Activated CD4-positive, alpha-beta T cell treated with anti-CD3 and anti-CD28 coated beads, Interleukin-2, amount 10 ng/mL, durations not matched to agents 7 days and 5 days (primary cell): ENCODE results near the gene CMTM2. TPM values are rescaled to one million over a fixed set of nuclear protein-coding genes. Genes with fewer than 3 reads are reported as not detected.
A peak's percentile ranks its signal among the peaks of the same experiment; 100 is the strongest.

Source experiments
- CTCF ChIA-PET: fragments of 350-600 bp; sonication (Branson Sonifier 250); formaldehyde crosslinking; loops from one replicate; lab custom pipeline; 2021; ENCODE audit warnings: antibody characterized with exemption; lab: Charles Lee
- POLR2A ChIA-PET: fragments of 350-600 bp; sonication (Branson Sonifier 250); formaldehyde crosslinking; loops from one replicate; lab custom pipeline; 2021; ENCODE audit warnings: antibody characterized with exemption; lab: Charles Lee
- DNase-seq: peaks from one replicate; pipeline ENCODE4 v3.0.0-alpha.2; 2020
- H3K27ac Mint-ChIP-seq: one replicate; pipeline ENCODE4 v1.8.0; 2021; ENCODE audit warnings: mild to moderate bottlenecking, moderate library complexity, mixed read lengths
- H3K27me3 Mint-ChIP-seq: one replicate; pipeline ENCODE4 v1.8.0; 2021; ENCODE audit warnings: mixed read lengths
- H3K36me3 Mint-ChIP-seq: one replicate; pipeline ENCODE4 v1.8.0; 2021; ENCODE audit warnings: low read depth, mixed read lengths
- H3K4me1 Mint-ChIP-seq: one replicate; pipeline ENCODE4 v1.8.0; 2021; ENCODE audit warnings: mixed read lengths
- H3K4me3 Mint-ChIP-seq: one replicate; pipeline ENCODE4 v1.8.0; 2021; ENCODE audit warnings: mild to moderate bottlenecking, moderate library complexity, mixed read lengths
- H3K9me3 Mint-ChIP-seq: one replicate; pipeline ENCODE4 v1.8.0; 2021; ENCODE audit warnings: mixed read lengths
- total RNA-seq, 2 experiments: library from RNA; stranded (reverse); gene quantifications; one replicate each; pipeline ENCODE4 v1.2.3, GENCODE V29; 2021

Gene CMTM2
- total RNA-seq, 2 experiments from 2014 or later, result 0.73 to 0.97 TPM

DNA sequence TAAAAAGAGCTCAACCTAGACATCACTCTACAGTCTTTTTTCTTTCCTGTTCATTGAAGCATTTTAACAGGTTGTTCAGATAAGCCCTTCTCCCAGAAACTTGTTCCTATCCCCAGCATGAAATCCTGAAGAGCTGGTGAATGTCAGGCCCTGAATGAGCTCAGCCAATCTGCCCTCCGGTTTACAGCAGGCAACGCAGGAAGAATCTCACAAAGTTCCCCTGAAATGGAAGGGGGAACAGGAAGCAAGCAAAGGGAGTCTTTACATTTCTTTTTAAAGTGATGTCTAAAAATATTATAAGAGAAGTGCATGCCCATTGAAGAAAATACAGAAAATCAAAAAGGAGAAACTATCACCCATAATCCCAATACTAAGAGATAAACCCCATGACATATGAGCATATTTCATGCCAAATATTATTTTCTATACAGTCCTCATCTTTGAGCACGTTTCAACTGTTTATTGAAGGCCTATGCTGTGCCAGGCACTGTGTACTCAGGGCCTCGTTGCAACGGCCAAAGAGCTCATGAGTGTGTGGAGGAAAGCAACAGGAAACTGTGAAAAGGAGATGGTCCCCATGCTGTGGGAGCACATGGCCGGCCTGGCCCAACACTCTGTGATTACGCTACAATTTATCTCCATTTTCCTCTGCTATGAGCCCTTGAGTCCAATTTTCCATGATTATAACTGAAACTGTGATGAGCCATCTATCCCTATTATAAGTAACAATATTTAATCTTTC lies 35.1 kb upstream of the CMTM2 start:
- DNase-seq, result no peak
- no peak overlapping the region for H3K27ac Mint-ChIP-seq
- H3K27me3 Mint-ChIP-seq, result no peaks in the 10 kb centered on the region
- H3K4me3 Mint-ChIP-seq, result no peak overlapping the region
- CTCF ChIA-PET, result interaction anchor here (0.9 to 1.4 kb wide), 2 partner anchors 11 to 13 kb away, joined by 3 to 4 read pairs; no protein-coding TSS in a partner anchor
- no peaks in the 10 kb centered on the region for H3K36me3 Mint-ChIP-seq
- POLR2A ChIA-PET, result no interaction called here
- no peaks in the 10 kb centered on the region for H3K9me3 Mint-ChIP-seq
- H3K4me1 Mint-ChIP-seq, result peaks cover 47% of the 10 kb centered on the region

DNA sequence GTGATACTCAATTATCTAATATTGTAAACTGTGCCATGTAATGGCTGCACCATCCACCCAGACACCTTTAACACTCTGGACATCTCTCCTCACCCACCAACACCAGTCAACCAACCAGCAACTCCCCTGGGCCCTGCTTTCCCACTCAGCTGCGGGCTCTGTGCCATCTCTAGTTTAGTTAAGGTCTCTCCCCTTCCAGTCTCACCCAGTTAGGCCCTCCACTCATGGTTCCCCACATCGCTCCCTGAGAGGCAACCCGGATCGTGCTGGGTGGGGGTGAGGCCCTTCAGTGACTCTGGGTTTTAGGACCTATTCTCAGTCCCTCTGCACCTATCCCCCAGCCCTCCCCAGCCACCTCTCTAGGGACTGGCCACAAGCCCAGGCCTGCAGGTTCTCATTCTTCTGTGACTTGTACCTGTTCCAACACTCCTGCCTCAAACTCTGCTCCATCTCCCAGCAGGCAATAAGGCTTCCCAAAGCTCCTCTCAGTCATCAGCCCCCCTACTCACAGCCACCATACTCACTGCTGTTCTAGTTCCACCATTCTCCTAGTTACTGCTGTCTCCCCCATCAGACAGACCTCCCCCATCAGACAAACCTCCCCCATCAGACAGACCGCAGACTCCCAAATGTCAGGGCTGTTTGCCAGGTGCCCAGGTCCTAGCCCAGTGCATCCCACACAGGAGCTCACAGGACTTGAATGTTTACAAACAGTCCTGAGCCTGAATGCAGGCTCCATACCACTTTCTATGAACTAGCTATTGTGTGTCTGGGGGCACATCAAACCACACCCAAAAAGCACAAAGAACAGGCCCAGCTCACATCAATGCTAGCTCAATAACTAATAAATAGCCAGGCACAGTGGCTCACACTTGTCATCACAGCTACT lies 31.9 kb upstream of the CMTM2 start:
- Mint-ChIP-seq H3K27ac (peak overlapping the region; percentile 19), H3K9me3 (no peaks in the 10 kb centered on the region), H3K4me1 (peaks cover 54% of the 10 kb centered on the region), H3K36me3 (peaks cover under 1% of the 10 kb centered on the region), H3K4me3 (no peak overlapping the region), H3K27me3 (no peaks in the 10 kb centered on the region)
- DNase-seq, result no peak
- ChIA-PET CTCF (interaction anchor here (0.8 to 2.9 kb wide), 6 partner anchors 8 to 32 kb away, joined by 3 to 11 read pairs (median 5); partner anchors contain the start of gene CMTM2), POLR2A (interaction anchor here (0.7 kb wide), 1 partner anchor 1544 kb away, joined by 8 read pairs; no protein-coding TSS in a partner anchor)

DNA sequence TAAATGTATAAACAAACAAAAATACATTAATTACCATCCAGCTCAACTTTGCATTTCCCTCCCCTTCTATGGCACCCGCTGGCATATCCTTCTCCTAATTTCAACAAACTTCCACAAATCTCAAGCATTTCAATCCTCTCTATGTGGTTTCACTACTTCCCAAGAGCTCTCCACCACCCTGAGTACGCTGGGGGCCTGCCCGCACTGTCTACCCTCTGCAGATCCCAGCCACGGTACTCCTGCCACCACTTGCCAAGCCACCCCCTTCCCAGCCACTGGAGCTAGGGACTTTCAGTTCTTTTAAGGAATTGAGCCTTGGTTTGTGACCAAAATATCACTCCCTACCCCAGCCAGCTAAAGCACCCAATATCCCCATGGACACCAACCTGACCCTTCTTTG lies 31.2 kb upstream of the CMTM2 start:
- ChIA-PET CTCF (interaction anchor here (0.5 to 2.9 kb wide), 8 partner anchors 9 to 69 kb away, joined by 3 to 11 read pairs (median 4); partner anchors contain the start of gene CMTM2), POLR2A (no interaction called here)
- Mint-ChIP-seq H3K4me1 (peaks cover 60% of the 10 kb centered on the region), H3K36me3 (peaks cover 6% of the 10 kb centered on the region), H3K27me3 (no peaks in the 10 kb centered on the region), H3K9me3 (no peaks in the 10 kb centered on the region), H3K4me3 (no peak overlapping the region), H3K27ac (peak overlapping the region; percentile 7)
- DNase-seq, result no peak

DNA sequence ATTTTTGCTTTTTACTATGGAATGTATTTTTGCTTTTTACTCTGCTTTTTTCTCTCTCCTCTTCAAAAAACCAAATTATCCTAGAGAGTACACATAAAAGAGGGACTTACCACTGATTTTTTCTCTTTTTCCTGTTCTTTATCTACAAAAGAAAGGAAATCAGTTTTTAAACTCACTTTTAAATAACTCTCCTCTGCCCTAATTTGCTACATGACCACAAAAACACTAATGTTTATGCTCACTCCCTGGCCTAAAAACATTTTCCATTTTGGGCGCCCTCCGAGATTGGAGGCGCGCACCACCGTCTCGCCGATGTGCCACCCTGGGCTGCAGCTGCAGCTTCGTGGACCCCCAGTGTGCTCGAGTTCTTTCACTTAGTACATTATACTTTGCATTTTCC lies 30.4 kb upstream of the CMTM2 start:
- no peak for DNase-seq
- no peaks in the 10 kb centered on the region for H3K9me3 Mint-ChIP-seq
- H3K4me1 Mint-ChIP-seq, result peaks cover 67% of the 10 kb centered on the region
- peak overlapping the region; percentile 67 for H3K4me3 Mint-ChIP-seq
- H3K27me3 Mint-ChIP-seq, result no peaks in the 10 kb centered on the region
- H3K36me3 Mint-ChIP-seq, result peaks cover 14% of the 10 kb centered on the region
- CTCF ChIA-PET, result interaction anchor here (1.3 to 2.3 kb wide), 3 partner anchors 13 to 31 kb away, joined by 5 to 11 read pairs (median 6); partner anchors contain the start of gene CMTM2
- POLR2A ChIA-PET, result no interaction called here
- H3K27ac Mint-ChIP-seq, result peak overlapping the region; percentile 87

DNA sequence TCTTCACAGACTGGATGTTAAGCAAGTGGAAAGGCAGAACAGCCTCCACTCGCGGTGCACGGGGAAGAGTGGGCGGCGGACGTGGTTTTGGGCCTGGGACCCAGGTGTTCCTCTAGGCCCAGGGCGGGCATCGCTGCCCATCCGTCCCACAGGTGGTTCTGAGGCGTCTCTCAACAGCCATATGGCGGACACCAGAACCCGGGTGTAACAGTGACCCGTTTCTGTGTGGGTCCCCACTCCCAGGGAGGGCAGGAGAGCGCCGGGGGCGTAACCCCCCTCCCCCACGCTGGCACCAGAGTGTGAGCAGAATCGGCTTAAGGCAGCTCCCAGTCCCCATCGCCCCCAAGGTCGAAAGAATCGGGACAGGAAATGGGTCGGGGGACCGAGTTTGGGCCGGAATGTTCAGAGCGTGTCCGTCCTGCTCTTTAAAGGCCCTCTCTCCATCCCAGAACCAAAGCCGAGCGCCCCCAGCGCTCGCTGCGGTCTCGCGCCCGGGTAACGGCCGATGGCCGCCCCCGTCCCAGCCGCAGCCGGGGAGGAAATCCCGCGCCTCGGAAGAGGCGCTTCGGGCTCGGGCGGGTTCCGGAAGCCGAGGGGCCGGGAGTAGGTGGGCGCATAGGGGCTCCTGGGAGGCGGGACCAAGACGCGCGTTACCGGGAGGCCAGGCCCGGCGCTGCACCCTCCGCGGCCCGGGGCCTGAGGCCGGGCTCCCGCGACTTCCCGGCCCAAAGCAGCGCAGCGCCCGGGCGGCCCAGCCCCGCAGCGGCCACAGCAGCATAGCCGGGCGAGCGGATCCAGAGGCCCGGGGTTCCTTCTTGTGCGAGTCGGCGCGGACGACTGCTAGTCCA lies 29.8 kb upstream of the CMTM2 start, which contains the start of gene TK2:
Gene TK2 (minus strand): TSS at position 839 of the 848 bp plus-strand sequence. CDS start 61 bp downstream, at position 778.
- peak within 1 kb of the TSS; percentile 96 for H3K4me3 Mint-ChIP-seq
- H3K9me3 Mint-ChIP-seq, result no peaks in the 10 kb centered on the region
- POLR2A ChIA-PET, result no interaction called here
- H3K4me1 Mint-ChIP-seq, result peaks cover 71% of the 10 kb centered on the region
- CTCF ChIA-PET, result interaction anchor here (2.0 to 3.9 kb wide), 3 partner anchors 8 to 26 kb away, joined by 5 to 29 read pairs (median 13); no protein-coding TSS in a partner anchor
- no peaks in the 10 kb centered on the region for H3K27me3 Mint-ChIP-seq
- peak; percentile 47 for DNase-seq
- H3K36me3 Mint-ChIP-seq, result peaks cover 20% of the 10 kb centered on the region
- H3K27ac Mint-ChIP-seq, result peak within 1 kb of the TSS; percentile 95

- Mint-ChIP-seq H3K9me3 (no peaks in the 10 kb centered on the region), H3K27me3 (no peaks in the 10 kb centered on the region), H3K27ac (peak overlapping the region; percentile 95), H3K4me1 (peaks cover 79% of the 10 kb centered on the region), H3K4me3 (peak overlapping the region; percentile 96), H3K36me3 (peaks cover 36% of the 10 kb centered on the region)
- peak; percentile 66 for DNase-seq
- ChIA-PET CTCF (interaction anchor here (0.6 to 3.9 kb wide), 18 partner anchors 9 to 144 kb away, joined by 3 to 29 read pairs (median 4); partner anchors contain the start of gene CMTM3), POLR2A (interaction anchor here (0.7 to 1.0 kb wide), 3 partner anchors 12 to 1174 kb away, joined by 3 to 4 read pairs (median 3); no protein-coding TSS in a partner anchor)
These were observed 27.9 kb upstream of the CMTM2 start for GRCh38 chr16:66551348-66551759.

DNA sequence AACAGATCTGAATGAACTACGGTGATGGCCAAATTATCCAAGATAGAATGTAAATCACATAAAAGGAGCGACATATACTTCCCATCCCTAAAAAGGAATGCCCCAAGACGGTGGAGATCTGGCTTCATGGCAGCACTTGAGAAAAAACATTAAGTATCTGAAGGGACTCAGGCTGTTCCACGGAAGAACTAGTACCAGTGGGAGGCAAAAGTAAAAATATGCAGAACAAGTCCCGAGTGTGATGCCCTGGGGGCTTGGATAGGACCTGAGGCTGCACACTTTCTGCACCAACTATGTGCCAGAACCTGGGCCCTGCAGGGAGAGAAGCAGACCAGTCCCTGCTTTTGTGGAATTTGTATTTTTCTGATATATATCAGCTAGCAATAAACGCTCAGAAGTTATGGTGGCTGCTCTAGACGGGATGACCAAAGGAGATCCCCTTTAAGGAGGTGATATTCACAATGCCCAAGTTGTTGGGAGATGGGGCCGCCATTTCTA lies 27.4 kb upstream of the CMTM2 start:
- Mint-ChIP-seq H3K4me1 (peaks cover 79% of the 10 kb centered on the region), H3K9me3 (no peaks in the 10 kb centered on the region), H3K27me3 (no peaks in the 10 kb centered on the region), H3K4me3 (peak overlapping the region; percentile 96), H3K27ac (peak overlapping the region; percentile 95), H3K36me3 (peaks cover 37% of the 10 kb centered on the region)
- DNase-seq, result no peak
- ChIA-PET POLR2A (interaction anchor here (0.7 to 1.0 kb wide), 3 partner anchors 12 to 53 kb away, joined by 3 to 7 read pairs (median 4); partner anchors contain the start of gene CMTM3), CTCF (interaction anchor here (0.6 to 3.9 kb wide), 16 partner anchors 10 to 101 kb away, joined by 3 to 29 read pairs (median 4); partner anchors contain the start of gene CMTM3)

DNA sequence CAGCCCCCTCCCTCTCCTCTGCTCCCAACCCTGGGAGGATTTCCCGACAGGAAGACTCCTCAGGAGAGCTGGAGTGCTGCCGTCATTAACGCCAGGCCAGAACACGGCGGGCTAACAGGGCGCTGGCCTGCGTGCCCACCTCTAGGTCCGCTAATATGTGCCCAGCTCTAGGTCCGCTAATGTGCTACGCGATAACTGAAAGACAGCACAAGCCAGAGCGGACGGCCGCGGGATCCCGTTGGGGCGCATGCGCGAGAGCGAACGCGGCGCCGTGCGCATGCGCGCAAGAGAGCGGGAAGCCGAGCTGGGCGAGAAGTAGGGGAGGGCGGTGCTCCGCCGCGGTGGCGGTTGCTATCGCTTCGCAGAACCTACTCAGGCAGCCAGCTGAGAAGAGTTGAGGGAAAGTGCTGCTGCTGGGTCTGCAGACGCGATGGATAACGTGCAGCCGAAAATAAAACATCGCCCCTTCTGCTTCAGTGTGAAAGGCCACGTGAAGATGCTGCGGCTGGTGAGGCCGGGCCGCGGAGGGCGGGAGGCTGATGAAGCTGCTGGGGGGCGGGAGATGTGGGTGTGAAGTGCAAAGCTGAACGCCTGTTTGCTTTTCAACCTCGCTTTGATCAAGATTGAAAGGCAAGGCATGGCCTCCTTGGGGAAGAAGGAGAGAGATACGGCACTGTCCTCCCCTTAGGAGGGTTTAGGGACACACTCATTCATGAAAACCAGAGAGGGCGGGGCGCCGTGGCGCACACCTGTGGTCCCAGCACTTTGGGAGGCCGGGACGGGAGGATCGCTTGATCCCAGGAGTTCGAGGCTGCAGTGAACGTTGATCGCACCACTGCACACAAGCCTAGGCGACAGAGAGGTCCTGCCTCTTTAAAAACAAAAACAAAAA lies 26.7 kb upstream of the CMTM2 start, which contains the start of gene CKLF:
Gene CKLF (plus strand): TSS at position 291 of the 892 bp plus-strand sequence. CDS start 140 bp downstream, at position 431.
- ChIA-PET POLR2A (interaction anchor here (0.7 to 1.3 kb wide), 6 partner anchors 10 to 52 kb away, joined by 3 to 7 read pairs (median 4); partner anchors contain the start of gene CMTM3), CTCF (interaction anchor here (0.7 to 3.9 kb wide), 14 partner anchors 10 to 101 kb away, joined by 3 to 29 read pairs (median 4); partner anchors contain the start of gene CMTM2)
- Mint-ChIP-seq H3K36me3 (peaks cover 39% of the 10 kb centered on the region), H3K4me1 (peaks cover 77% of the 10 kb centered on the region), H3K9me3 (no peaks in the 10 kb centered on the region), H3K27me3 (no peaks in the 10 kb centered on the region), H3K27ac (peak within 1 kb of the TSS; percentile 95), H3K4me3 (peak within 1 kb of the TSS; percentile 96)
- peak; percentile 91 for DNase-seq

GRCh38 chr16:66553223-66553622 lies 26.0 kb upstream of the CMTM2 start:
- peaks cover 44% of the 10 kb centered on the region for H3K36me3 Mint-ChIP-seq
- peak overlapping the region; percentile 96 for H3K4me3 Mint-ChIP-seq
- ChIA-PET POLR2A (interaction anchor here (0.7 to 1.3 kb wide), 3 partner anchors 9 to 36 kb away, joined by 4 to 5 read pairs (median 4); no protein-coding TSS in a partner anchor), CTCF (interaction anchor here (1.0 to 3.9 kb wide), 7 partner anchors 10 to 51 kb away, joined by 3 to 29 read pairs (median 6); partner anchors contain the start of gene CMTM2)
- no peaks in the 10 kb centered on the region for H3K9me3 Mint-ChIP-seq
- peak overlapping the region; percentile 95 for H3K27ac Mint-ChIP-seq
- H3K27me3 Mint-ChIP-seq, result no peaks in the 10 kb centered on the region
- peak; percentile 14 for DNase-seq
- peaks cover 76% of the 10 kb centered on the region for H3K4me1 Mint-ChIP-seq

DNA sequence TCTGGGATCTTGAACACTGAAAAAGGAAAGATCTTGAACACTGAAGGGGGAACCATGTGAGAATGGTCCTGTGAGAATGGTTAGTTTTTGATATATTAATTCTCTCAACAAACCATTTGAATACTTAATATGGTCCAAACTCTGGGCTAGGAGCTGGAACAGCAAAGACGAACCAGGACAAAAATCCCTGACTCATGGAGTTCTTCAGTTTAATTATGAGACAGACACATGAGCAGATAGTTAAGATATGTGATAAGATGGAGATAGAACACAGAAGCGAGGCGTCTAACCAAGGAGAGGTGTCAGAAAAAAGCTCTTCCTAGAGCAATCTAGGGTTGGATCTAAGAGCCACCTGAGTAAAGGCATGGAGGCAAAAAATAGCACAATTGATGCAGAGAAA lies 25.2 kb upstream of the CMTM2 start:
- Mint-ChIP-seq H3K36me3 (peaks cover 49% of the 10 kb centered on the region), H3K27me3 (no peaks in the 10 kb centered on the region), H3K9me3 (no peaks in the 10 kb centered on the region), H3K4me1 (peaks cover 74% of the 10 kb centered on the region), H3K27ac (peak overlapping the region; percentile 95), H3K4me3 (peak overlapping the region; percentile 96)
- ChIA-PET CTCF (interaction anchor here (0.9 to 1.8 kb wide), 6 partner anchors 9 to 148 kb away, joined by 3 to 5 read pairs (median 4); partner anchors contain the start of gene CMTM2), POLR2A (no interaction called here)
- DNase-seq, result no peak
